Measurements from ENCODE around the gene MEGF8.
A peak's percentile ranks its signal among the peaks of the same experiment; 100 is the strongest.

GRCh38 chr19:42313096-42313839, 12.2 kb upstream of the MEGF8 start, which contains the start of gene TMEM145:
- TF ChIP-seq CTCF (IDR thresholded peaks at IDR 0.05; ENCODE audit: extremely low read depth in 1 of 2, insufficient read depth in 1 of 2, low read depth in 1 of 2, low read length in 2 of 2) (peak in 1 of 2 donors; percentile 1), POLR2A (IDR thresholded peaks at IDR 0.05; ENCODE audit: low read depth, low read length) (no peak)

Data from endothelial cell of umbilical vein (primary cell).